Central memory CD8-positive, alpha-beta T cell (primary cell): ENCODE data around the gene NIPAL3.

ENCODE experiments used
- ATAC-seq: fragments of 150-1000 bp; cut with Tn5 transposase; replicated peaks from 2 replicates; pipeline ENCODE4 v1.10.0; 2022; ENCODE audit warnings: mild to moderate bottlenecking, moderate FRiP score, moderate number of reproducible peaks; ENCODE audit not compliant: poor library complexity, severe bottlenecking; ENCODE audit errors: extremely low read depth
- DNase-seq, 2 donors: peaks; one replicate each; pipeline ENCODE4 v3.0.0; 2021; ENCODE audit warnings: low spot score in 2 of 2
- H3K27ac Mint-ChIP-seq: one replicate; pipeline ENCODE4 v1.8.0; 2022; ENCODE audit warnings: low read depth, mild to moderate bottlenecking, moderate library complexity, mixed read lengths
- H3K27me3 Mint-ChIP-seq: one replicate; pipeline ENCODE4 v1.8.0; 2022; ENCODE audit warnings: mixed read lengths
- H3K36me3 Mint-ChIP-seq: one replicate; pipeline ENCODE4 v1.8.0; 2022; ENCODE audit warnings: mild to moderate bottlenecking, moderate library complexity, mixed read lengths; ENCODE audit not compliant: insufficient read depth
- H3K4me1 Mint-ChIP-seq: one replicate; pipeline ENCODE4 v1.8.0; 2022; ENCODE audit warnings: mixed read lengths
- H3K4me3 Mint-ChIP-seq: one replicate; pipeline ENCODE4 v1.8.0; 2022; ENCODE audit warnings: mild to moderate bottlenecking, moderate library complexity, mixed read lengths
- H3K9me3 Mint-ChIP-seq: one replicate; pipeline ENCODE4 v1.8.0; 2022; ENCODE audit warnings: mixed read lengths

The NIPAL3 gene

DNA sequence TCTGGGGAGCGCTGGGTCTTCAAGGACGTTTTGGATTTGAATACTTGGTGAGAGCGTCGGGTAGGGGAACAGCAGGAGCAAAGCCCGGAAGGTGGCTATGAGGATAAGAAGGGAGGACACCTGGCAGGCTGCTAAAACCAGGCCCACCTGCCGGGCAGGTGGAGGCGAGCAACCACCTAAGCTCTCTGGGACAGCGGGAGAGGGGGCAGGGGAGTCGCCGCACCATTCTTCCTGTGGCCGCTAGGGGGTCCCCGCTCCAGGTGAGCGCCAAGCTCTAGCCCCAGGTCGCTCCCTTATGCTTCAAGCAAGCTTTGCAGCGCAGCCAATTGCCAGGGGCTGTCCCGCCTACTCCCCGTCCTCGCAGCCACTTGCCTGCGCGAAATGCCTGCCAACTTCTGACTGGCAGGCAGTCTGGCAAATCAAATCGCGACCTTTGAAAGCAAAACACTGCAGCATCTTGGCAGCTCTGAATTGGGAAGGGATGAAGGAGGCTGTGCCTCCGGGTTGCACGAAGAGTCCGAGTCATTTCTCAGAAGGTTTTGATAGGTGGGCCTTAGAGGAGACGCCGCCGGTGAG is at the start of gene NIPAL3:
Gene NIPAL3, plus strand, starts transcription at position 469 of the 576 bp plus-strand sequence. CDS start 3,746 bp downstream, outside the sequence.
- Mint-ChIP-seq H3K4me1 (peaks cover 66% of the 10 kb centered on the region), H3K36me3 (peaks cover 32% of the 10 kb centered on the region), H3K27ac (peak within 1 kb of the TSS; percentile 85), H3K4me3 (peak within 1 kb of the TSS; percentile 91), H3K27me3 (no peaks in the 10 kb centered on the region), H3K9me3 (no peaks in the 10 kb centered on the region)
- ATAC-seq (peak; percentile 100), DNase-seq (peak; percentile 89 to 95)

- DNase-seq (no peak), ATAC-seq (no peak)
- Mint-ChIP-seq H3K4me1 (no peaks in the 10 kb centered on the region), H3K36me3 (peaks cover 4% of the 10 kb centered on the region), H3K9me3 (no peaks in the 10 kb centered on the region), H3K27me3 (no peaks in the 10 kb centered on the region), H3K4me3 (no peak overlapping the region), H3K27ac (no peak overlapping the region)
Measured at GRCh38 chr1:24366707-24367106, 48.9 kb upstream of the NIPAL3 start.

GRCh38 chr1:24369199-24369598 is 46.4 kb upstream of the NIPAL3 start:
- no peak for ATAC-seq
- Mint-ChIP-seq H3K4me1 (no peaks in the 10 kb centered on the region), H3K4me3 (no peak overlapping the region), H3K27ac (no peak overlapping the region), H3K9me3 (no peaks in the 10 kb centered on the region), H3K36me3 (peaks cover 4% of the 10 kb centered on the region), H3K27me3 (no peaks in the 10 kb centered on the region)
- DNase-seq, result no peak

DNA sequence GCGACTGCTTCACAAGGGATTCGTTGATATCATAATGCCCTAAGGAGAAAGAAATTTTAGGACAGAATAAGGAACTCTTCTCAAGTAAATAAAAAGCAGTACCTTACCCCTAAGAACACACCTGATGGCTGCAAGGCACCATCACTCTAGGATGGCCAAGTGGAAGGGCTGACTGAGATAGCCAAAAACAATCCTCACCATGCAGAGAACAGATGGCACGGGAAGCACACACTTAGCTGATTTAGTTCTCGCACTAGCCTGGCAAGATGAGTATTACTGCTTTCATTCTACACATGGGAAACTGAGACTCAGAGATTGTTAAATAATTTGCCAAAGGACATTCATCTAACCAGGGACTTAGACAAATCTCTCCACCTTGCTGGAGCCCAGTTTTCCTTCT is 45.8 kb upstream of the NIPAL3 start:
- no peak for ATAC-seq
- no peaks in the 10 kb centered on the region for H3K9me3 Mint-ChIP-seq

DNA sequence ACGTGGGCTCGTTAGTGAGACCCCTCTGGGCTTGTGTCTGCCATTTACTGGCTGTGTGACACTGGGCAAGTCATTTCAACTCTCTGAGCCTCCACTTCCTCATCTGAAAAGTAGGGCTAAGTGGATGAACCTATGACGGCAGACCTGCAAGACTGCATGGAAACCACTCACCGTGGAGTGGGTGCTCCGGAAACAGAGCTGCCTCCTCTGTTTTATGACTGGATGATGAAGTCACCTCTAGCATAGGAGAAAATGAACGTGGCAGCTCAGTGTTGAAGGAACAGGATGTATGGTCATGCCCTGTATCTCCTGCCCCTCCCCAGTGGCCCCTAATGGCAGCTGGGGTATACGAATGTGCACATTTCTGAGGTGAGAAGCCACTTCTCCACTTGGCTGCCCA is 42.6 kb upstream of the NIPAL3 start:
- DNase-seq, result no peak
- Mint-ChIP-seq H3K27ac (no peak overlapping the region), H3K9me3 (no peaks in the 10 kb centered on the region), H3K27me3 (no peaks in the 10 kb centered on the region), H3K4me3 (no peak overlapping the region), H3K36me3 (peaks cover 4% of the 10 kb centered on the region), H3K4me1 (no peaks in the 10 kb centered on the region)
- no peak for ATAC-seq

More for the DNA sequence above, 45.8 kb upstream of the NIPAL3 start:
- no peak overlapping the region for H3K27ac Mint-ChIP-seq
- H3K4me3 Mint-ChIP-seq, result no peak overlapping the region
- H3K36me3 Mint-ChIP-seq, result peaks cover 4% of the 10 kb centered on the region
- H3K27me3 Mint-ChIP-seq, result no peaks in the 10 kb centered on the region
- no peak for DNase-seq
- no peaks in the 10 kb centered on the region for H3K4me1 Mint-ChIP-seq

DNA sequence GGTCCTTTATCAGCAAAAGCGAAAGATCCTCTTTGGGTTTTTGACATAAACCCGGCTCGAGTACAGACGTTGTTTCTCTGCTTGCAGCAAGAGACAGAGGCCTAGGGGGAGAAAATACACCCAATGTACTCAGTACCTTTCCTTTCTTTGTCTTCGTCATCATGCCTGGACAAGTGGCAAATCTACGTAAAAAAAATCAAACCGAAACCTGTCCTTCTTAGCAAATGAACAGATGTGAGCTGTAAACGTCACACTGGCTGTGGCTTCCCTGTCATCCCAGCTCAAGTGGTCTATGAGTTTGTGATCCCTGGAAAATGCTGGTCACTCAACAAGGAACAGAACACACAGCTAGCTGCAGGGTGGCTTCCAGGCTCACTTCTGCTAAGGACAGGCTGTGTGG is 41.9 kb upstream of the NIPAL3 start:
- no peaks in the 10 kb centered on the region for H3K27me3 Mint-ChIP-seq

DNA sequence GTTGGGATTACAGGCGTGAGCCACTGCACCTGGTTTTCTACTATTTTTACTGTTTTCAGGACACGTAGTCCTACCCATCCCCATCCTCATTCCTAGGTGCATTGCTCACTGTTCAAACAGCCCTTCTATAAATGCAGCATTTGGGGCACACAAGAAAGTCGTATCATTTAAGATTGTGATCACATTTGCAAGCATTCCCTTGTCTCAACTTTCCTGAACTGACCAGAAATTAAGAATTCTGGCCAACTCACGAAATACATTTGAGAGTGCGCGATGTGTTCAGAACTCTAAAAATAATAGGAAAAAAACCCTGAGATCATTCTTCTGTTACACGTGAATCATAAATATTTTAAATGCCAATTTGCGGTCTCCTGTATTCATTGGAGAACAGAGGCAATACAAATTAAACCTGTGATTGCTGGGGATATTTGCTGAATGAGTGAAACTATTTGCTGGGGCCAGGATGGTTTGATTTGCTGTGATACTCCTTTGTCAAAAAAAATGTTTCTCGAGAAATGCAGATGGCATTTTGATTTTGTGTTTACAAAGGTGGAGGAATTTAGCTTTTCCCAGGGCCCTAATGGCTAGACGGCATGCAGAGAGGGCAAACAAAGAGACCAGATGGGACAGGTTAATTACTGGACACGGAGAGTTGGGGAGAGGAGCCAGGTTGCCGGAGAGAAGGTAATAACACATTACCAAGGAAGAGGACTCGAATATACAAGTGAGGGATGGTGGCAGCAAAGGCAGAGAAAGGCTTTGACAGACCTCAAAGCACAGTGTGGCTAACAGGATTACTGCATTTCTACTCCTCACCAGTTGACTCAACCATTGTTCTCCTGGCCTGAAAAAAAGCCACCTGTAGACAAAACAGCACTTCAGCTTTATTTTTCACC is 40.5 kb upstream of the NIPAL3 start:
- no peaks in the 10 kb centered on the region for H3K4me1 Mint-ChIP-seq
- no peaks in the 10 kb centered on the region for H3K9me3 Mint-ChIP-seq
- no peak overlapping the region for H3K27ac Mint-ChIP-seq
- ATAC-seq (no peak), DNase-seq (no peak)
- peaks cover 4% of the 10 kb centered on the region for H3K36me3 Mint-ChIP-seq
- H3K27me3 Mint-ChIP-seq, result no peaks in the 10 kb centered on the region
- no peak overlapping the region for H3K4me3 Mint-ChIP-seq

More for the DNA sequence above, 41.9 kb upstream of the NIPAL3 start:
- DNase-seq, result no peak
- no peaks in the 10 kb centered on the region for H3K9me3 Mint-ChIP-seq
- peaks cover 4% of the 10 kb centered on the region for H3K36me3 Mint-ChIP-seq
- H3K4me3 Mint-ChIP-seq, result no peak overlapping the region
- ATAC-seq, result no peak
- no peaks in the 10 kb centered on the region for H3K4me1 Mint-ChIP-seq
- H3K27ac Mint-ChIP-seq, result no peak overlapping the region

DNA sequence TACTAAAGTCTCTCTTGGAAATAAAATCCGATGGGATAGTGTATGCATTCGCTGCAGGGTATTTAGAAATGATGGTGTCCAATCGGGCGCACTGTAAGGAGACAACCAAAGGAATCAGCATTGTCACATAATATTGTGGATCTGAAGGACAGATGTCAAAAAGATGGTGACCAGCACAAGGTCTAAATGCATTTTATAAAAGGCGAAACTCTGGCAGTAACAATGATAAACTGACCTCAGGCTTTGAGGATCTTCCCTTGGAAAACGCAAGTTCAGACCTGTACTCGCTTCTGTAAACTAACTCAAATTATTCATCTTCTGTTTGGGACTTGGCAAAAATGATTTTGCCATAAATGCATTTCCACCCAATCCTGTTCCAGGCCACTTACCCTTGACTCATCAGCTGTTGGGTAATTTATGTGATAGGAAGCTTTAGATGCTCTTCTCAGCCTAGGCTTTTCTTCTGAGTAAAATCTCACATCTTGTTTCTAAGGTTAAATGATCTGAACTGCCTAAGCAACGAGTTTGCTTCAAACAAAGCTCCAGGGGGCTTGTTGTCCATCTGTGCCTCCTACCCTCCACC is 35.8 kb upstream of the NIPAL3 start:
- no peak overlapping the region for H3K4me3 Mint-ChIP-seq
- peaks cover 4% of the 10 kb centered on the region for H3K4me1 Mint-ChIP-seq
- DNase-seq (no peak), ATAC-seq (no peak)
- H3K27ac Mint-ChIP-seq, result no peak overlapping the region
- peaks cover 2% of the 10 kb centered on the region for H3K36me3 Mint-ChIP-seq
- H3K27me3 Mint-ChIP-seq, result no peaks in the 10 kb centered on the region
- no peaks in the 10 kb centered on the region for H3K9me3 Mint-ChIP-seq

- DNase-seq (no peak), ATAC-seq (no peak)
- Mint-ChIP-seq H3K36me3 (peaks cover 2% of the 10 kb centered on the region), H3K27ac (no peak overlapping the region), H3K4me1 (peaks cover 4% of the 10 kb centered on the region), H3K9me3 (no peaks in the 10 kb centered on the region), H3K27me3 (no peaks in the 10 kb centered on the region), H3K4me3 (no peak overlapping the region)
Measured at GRCh38 chr1:24380508-24380907, 35.1 kb upstream of the NIPAL3 start.

- H3K27me3 Mint-ChIP-seq, result no peaks in the 10 kb centered on the region
Measured at GRCh38 chr1:24381256-24381655, 34.3 kb upstream of the NIPAL3 start.

GRCh38 chr1:24382165-24382577 is 33.4 kb upstream of the NIPAL3 start:
- Mint-ChIP-seq H3K27ac (no peak overlapping the region), H3K4me1 (peaks cover 4% of the 10 kb centered on the region), H3K9me3 (no peaks in the 10 kb centered on the region), H3K4me3 (no peak overlapping the region), H3K27me3 (no peaks in the 10 kb centered on the region), H3K36me3 (peaks cover 2% of the 10 kb centered on the region)
- DNase-seq (no peak), ATAC-seq (no peak)

More at GRCh38 chr1:24381256-24381655, 34.3 kb upstream of the NIPAL3 start:
- Mint-ChIP-seq H3K4me3 (no peak overlapping the region), H3K36me3 (peaks cover 2% of the 10 kb centered on the region), H3K9me3 (no peaks in the 10 kb centered on the region), H3K27ac (no peak overlapping the region), H3K4me1 (peaks cover 4% of the 10 kb centered on the region)
- DNase-seq (no peak), ATAC-seq (no peak)

DNA sequence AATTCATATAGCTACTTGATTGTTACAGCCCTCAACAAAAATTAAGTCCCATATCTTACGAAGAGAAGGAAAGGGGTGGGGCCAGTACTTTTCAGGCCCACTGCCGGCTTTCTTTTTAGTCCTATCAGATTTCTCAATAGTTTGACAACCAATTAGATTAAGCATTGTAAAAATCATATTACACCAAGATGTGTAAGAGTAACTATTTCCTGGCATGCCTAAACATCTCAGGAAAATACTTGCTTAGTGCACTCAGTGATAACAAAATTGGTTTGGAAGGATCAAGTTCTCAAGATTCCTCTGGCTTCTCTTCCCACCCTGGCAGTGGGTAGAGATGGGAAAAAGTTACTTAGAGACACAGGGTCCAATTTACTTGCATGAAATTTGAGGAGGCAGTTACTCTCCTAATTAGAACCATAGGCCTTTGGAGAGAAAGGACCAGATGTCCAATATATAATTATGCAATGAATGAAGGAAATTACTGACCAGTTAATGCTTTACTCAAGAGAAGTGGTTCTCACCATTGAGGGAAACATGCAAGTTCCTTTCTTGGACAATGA is 32.1 kb upstream of the NIPAL3 start:
- Mint-ChIP-seq H3K9me3 (no peaks in the 10 kb centered on the region), H3K4me3 (no peak overlapping the region), H3K36me3 (peaks cover 2% of the 10 kb centered on the region), H3K27ac (no peak overlapping the region), H3K4me1 (peaks cover 4% of the 10 kb centered on the region), H3K27me3 (no peaks in the 10 kb centered on the region)
- no peak for DNase-seq
- no peak for ATAC-seq
